PC-3 (cell line): ENCODE measurements around the gene USP48. TPM values are rescaled to one million over a fixed set of nuclear protein-coding genes. Genes with fewer than 3 reads are reported as not detected.

Experiments used
- ATAC-seq: fragments of 200-7000 bp; cut with Tn5 transposase; 2 replicates; pipeline ENCODE4 v1.9.1; 2020; ENCODE audit warnings: mild to moderate bottlenecking, moderate library complexity
- BruUV-seq: library from RNA; stranded (reverse); fragments of 400-500 nt; replicated peaks from 2 replicates; lab custom pipeline; 2021; lab: Mats Ljungman, UMichigan
- CTCF ChIA-PET: fragments of 300-600 bp; sonication (Branson Sonifier 250); formaldehyde crosslinking; loops from one replicate; lab custom pipeline; 2022; ENCODE audit warnings: antibody characterized with exemption; lab: Charles Lee
- POLR2A ChIA-PET: fragments of 300-600 bp; sonication (Branson Sonifier 250); formaldehyde crosslinking; loops from one replicate; lab custom pipeline; 2022; ENCODE audit warnings: antibody characterized with exemption; ENCODE audit not compliant: unreplicated experiment; lab: Charles Lee
- DNase-seq: peaks from one replicate; pipeline ENCODE4 v3.0.0-alpha.2; 2015
- H2AFZ ChIP-seq: fragments of 300-600 bp; sonication (generic); 2 replicates; pipeline ENCODE4 v1.6.0; 2016; ENCODE audit warnings: antibody characterized with exemption, low read length
- H3F3A ChIP-seq: fragments of 300-600 bp; sonication (generic); one replicate; pipeline ENCODE4 v1.6.0; 2017; ENCODE audit warnings: antibody characterized with exemption, low read length, control low read depth, mild to moderate bottlenecking; ENCODE audit not compliant: unreplicated experiment
- H3K27ac ChIP-seq: fragments of 300-600 bp; sonication (generic); 2 replicates; pipeline ENCODE4 v1.5.1; 2016; ENCODE audit warnings: mild to moderate bottlenecking, low read length
- H3K27me3 ChIP-seq: fragments of 300-600 bp; sonication (generic); 2 replicates; pipeline ENCODE4 v1.6.1; 2016; ENCODE audit warnings: low read length, mixed read lengths
- H3K36me3 ChIP-seq: fragments of 300-600 bp; sonication (generic); 2 replicates; pipeline ENCODE4 v1.6.1; 2016; ENCODE audit warnings: low read depth, mixed run types, low read length, mixed read lengths
- H3K4me1 ChIP-seq: fragments of 300-600 bp; sonication (generic); 2 replicates; pipeline ENCODE4 v1.5.1; 2016; ENCODE audit warnings: low read length; ENCODE audit not compliant: insufficient read depth
- H3K4me2 ChIP-seq: fragments of 300-600 bp; sonication (generic); 2 replicates; pipeline ENCODE4 v1.6.0; 2016; ENCODE audit warnings: low read length
- H3K4me3 ChIP-seq: fragments of 300-600 bp; sonication (generic); 2 replicates; pipeline ENCODE4 v1.5.1; 2016; ENCODE audit warnings: mild to moderate bottlenecking, low read length, mixed read lengths
- H3K79me2 ChIP-seq: fragments of 300-600 bp; sonication (generic); 2 replicates; pipeline ENCODE4 v1.6.1; 2017; ENCODE audit warnings: low read length, mixed read lengths
- H3K9ac ChIP-seq: fragments of 300-600 bp; sonication (generic); 2 replicates; pipeline ENCODE4 v1.6.0; 2016; ENCODE audit warnings: mild to moderate bottlenecking, low read length
- H3K9me2 ChIP-seq: fragments of 300-600 bp; sonication (generic); replicated peaks from 2 replicates; pipeline ENCODE4 v1.6.1; 2016; ENCODE audit warnings: mixed run types, low read length, mixed read lengths
- H3K9me3 ChIP-seq: fragments of 300-600 bp; sonication (generic); 2 replicates; pipeline ENCODE4 v1.6.1; 2016; ENCODE audit warnings: low read length, mixed read lengths
- H4K20me1 ChIP-seq: fragments of 300-600 bp; sonication (generic); 2 replicates; pipeline ENCODE4 v1.6.1; 2016; ENCODE audit warnings: low read length, mixed read lengths
- EZH2 ChIP-seq: fragments of 300-600 bp; sonication (generic); IDR thresholded peaks from one replicate; pipeline ENCODE4 v1.6.1; 2017; ENCODE audit warnings: antibody characterized with exemption, mild to moderate bottlenecking, low read length; ENCODE audit not compliant: unreplicated experiment
- EZH2phosphoT487 ChIP-seq: fragments of 300-600 bp; sonication (generic); IDR thresholded peaks from 2 replicates; pipeline ENCODE4 v1.6.1; 2018; ENCODE audit warnings: mild to moderate bottlenecking, antibody characterized with exemption, low read length, borderline replicate concordance
- intact Hi-C: fragments of 100-400 bp; cut with micrococcal nuclease; formaldehyde crosslinking; loops from 2 replicates; pipeline ENCODE4 v1.9.0; 2023
- total RNA-seq: library from RNA; depleted of rRNA; stranded (reverse); fragments of >200 nt; gene quantifications from 2 replicates; pipeline ENCODE4 v1.2.3, GENCODE V29; 2014
- TF ChIP-seq, protein P1 (sequence below): fragments of 300-600 bp; sonication (generic); conservative IDR thresholded peaks from 2 replicates; pipeline ENCODE4 v1.5.1; 2017; ENCODE audit warnings: antibody characterized with exemption, low read depth, mild to moderate bottlenecking, low read length

USP48 gene
- total RNA-seq, 1 experiment from 2014 or later: 33.3 TPM

DNA sequence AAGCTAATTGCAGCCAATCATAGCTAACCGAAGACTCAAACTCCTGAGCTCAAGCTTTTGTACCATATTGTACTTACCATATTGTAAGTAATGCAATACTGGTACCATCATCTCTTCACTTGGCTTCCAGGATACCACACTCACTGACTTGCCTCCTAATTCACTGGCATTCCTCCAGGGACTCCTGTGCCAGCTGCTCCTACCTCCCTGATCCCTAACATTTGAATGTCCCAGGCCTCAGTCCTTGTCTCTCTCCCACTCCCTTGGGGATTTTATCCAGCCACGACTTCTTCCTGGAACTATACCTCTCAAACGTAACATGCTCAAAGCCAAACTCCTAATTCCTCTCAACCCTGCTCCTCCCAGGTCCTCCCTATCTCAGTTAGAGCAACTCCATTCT lies 33.8 kb downstream of the USP48 start:
- Histone ChIP-seq H4K20me1 (no peaks in the 10 kb centered on the region), H3K4me1 (no peaks in the 10 kb centered on the region), H3K36me3 (peaks cover 28% of the 10 kb centered on the region), H3K9me2 (no peaks in the 10 kb centered on the region), H3K79me2 (no peaks in the 10 kb centered on the region), H2AFZ (no peak overlapping the region), H3K9me3 (no peaks in the 10 kb centered on the region), H3F3A (no peaks in the 10 kb centered on the region), H3K27me3 (no peaks in the 10 kb centered on the region), H3K4me2 (no peak overlapping the region), H3K9ac (no peak overlapping the region), H3K27ac (no peak overlapping the region), H3K4me3 (no peak overlapping the region)
- no peak for ATAC-seq
- DNase-seq: no peak
- TF ChIP-seq EZH2phosphoT487: no peak
- CTCF ChIA-PET: no interaction called here
- POLR2A ChIA-PET: no interaction called here
- BruUV-seq: no TSS peak
- intact Hi-C loops: no loop called here

DNA sequence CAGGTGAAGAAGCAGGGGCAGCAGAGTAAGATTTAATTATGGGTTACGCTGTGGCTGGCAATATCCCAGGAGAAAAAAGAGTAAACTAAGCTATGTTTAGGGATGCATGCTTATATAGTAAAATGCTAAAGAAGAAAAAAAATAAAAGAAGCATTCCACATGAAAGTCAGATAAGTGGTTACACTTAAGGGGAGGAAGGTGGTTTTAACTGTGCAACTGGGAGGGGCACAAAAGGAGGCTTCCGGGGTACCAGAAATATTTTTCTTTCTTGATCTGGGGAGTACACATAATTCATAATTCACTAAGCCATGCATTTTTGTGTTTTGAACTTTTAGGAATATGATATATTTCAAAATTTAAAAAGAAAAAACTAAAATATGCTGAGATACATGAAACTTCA lies 39.5 kb downstream of the USP48 start:
- H3K27me3 ChIP-seq: no peaks in the 10 kb centered on the region
- POLR2A ChIA-PET: no interaction called here
- H3K36me3 ChIP-seq: peaks cover 13% of the 10 kb centered on the region
- no peak overlapping the region for H3K4me2 ChIP-seq
- H3K79me2 ChIP-seq: no peaks in the 10 kb centered on the region
- no peak for DNase-seq
- no peaks in the 10 kb centered on the region for H3K4me1 ChIP-seq
- CTCF ChIA-PET: no interaction called here
- no peaks in the 10 kb centered on the region for H3K9me2 ChIP-seq
- H3K9me3 ChIP-seq: no peaks in the 10 kb centered on the region
- no peak overlapping the region for H3K9ac ChIP-seq
- BruUV-seq: no TSS peak
- H3K27ac ChIP-seq: no peak overlapping the region
- H3K4me3 ChIP-seq: no peak overlapping the region
- no peak for ATAC-seq
- H3F3A ChIP-seq: no peaks in the 10 kb centered on the region
- H2AFZ ChIP-seq: no peak overlapping the region
- H4K20me1 ChIP-seq: no peaks in the 10 kb centered on the region
- intact Hi-C loops: no loop called here
- TF ChIP-seq EZH2 (no peak), EZH2phosphoT487 (no peak)
- TF ChIP-seq, protein P1, sequence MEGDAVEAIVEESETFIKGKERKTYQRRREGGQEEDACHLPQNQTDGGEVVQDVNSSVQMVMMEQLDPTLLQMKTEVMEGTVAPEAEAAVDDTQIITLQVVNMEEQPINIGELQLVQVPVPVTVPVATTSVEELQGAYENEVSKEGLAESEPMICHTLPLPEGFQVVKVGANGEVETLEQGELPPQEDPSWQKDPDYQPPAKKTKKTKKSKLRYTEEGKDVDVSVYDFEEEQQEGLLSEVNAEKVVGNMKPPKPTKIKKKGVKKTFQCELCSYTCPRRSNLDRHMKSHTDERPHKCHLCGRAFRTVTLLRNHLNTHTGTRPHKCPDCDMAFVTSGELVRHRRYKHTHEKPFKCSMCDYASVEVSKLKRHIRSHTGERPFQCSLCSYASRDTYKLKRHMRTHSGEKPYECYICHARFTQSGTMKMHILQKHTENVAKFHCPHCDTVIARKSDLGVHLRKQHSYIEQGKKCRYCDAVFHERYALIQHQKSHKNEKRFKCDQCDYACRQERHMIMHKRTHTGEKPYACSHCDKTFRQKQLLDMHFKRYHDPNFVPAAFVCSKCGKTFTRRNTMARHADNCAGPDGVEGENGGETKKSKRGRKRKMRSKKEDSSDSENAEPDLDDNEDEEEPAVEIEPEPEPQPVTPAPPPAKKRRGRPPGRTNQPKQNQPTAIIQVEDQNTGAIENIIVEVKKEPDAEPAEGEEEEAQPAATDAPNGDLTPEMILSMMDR: no peak

DNA sequence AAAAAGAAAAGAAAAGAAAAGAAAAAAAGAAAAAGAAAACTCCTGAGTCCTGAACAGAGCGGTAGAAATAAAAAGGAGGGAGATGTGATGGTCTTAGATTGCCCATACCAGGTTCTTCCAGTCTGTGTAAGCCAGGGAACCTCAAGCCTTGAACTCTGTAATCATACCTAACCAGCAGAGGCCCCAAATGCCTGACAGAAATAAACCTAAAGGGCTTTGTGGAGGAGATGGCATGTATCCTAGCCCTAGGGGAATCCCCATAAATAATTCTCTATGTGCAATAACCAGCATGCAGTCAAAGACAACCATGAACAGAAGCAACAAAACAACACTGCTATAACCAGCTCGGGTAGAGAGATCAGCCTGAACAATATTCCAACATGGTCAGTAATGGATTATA lies 40.4 kb downstream of the USP48 start:
- no peak for TF ChIP-seq EZH2
- TF ChIP-seq EZH2phosphoT487: no peak
- TF ChIP-seq, protein P1: no peak
- ATAC-seq: no peak
- H3K27ac ChIP-seq: no peak overlapping the region
- no peak overlapping the region for H2AFZ ChIP-seq
- CTCF ChIA-PET: no interaction called here
- no peak overlapping the region for H3K9ac ChIP-seq
- no peaks in the 10 kb centered on the region for H3F3A ChIP-seq
- no peaks in the 10 kb centered on the region for H3K27me3 ChIP-seq
- H3K4me1 ChIP-seq: no peaks in the 10 kb centered on the region
- no peaks in the 10 kb centered on the region for H3K9me2 ChIP-seq
- no peaks in the 10 kb centered on the region for H3K9me3 ChIP-seq
- intact Hi-C loops: no loop called here
- H4K20me1 ChIP-seq: no peaks in the 10 kb centered on the region
- H3K36me3 ChIP-seq: peaks cover 10% of the 10 kb centered on the region
- H3K4me2 ChIP-seq: no peak overlapping the region
- POLR2A ChIA-PET: no interaction called here
- H3K4me3 ChIP-seq: no peak overlapping the region
- H3K79me2 ChIP-seq: no peaks in the 10 kb centered on the region
- no peak for DNase-seq
- no TSS peak for BruUV-seq
